Parathyroid adenoma (tissue), 2 donors: ENCODE data around the gene MCC.

Experiments used
- H2AFZ ChIP-seq: fragments of 300-600 bp; sonication (generic); one replicate; pipeline ENCODE4 v1.7.0; 2017; ENCODE audit warnings: antibody characterized with exemption, mild to moderate bottlenecking
- H3K27ac ChIP-seq: fragments of 300-600 bp; sonication (generic); one replicate; pipeline ENCODE4 v1.7.0; 2017
- H3K27me3 ChIP-seq: fragments of 300-600 bp; sonication (generic); one replicate; pipeline ENCODE4 v1.7.0; 2017; ENCODE audit warnings: low read length; ENCODE audit not compliant: control insufficient read depth, insufficient read depth
- H3K36me3 ChIP-seq: fragments of 300-600 bp; sonication (generic); one replicate; pipeline ENCODE4 v1.7.0; 2017; ENCODE audit warnings: low read length; ENCODE audit not compliant: control insufficient read depth, insufficient read depth
- H3K4me1 ChIP-seq: fragments of 300-600 bp; sonication (generic); one replicate; pipeline ENCODE4 v1.7.0; 2017; ENCODE audit warnings: control low read depth
- H3K4me2 ChIP-seq: fragments of 300-600 bp; sonication (generic); one replicate; pipeline ENCODE4 v1.7.0; 2017; ENCODE audit warnings: low read length
- H3K4me3 ChIP-seq: fragments of 300-600 bp; sonication (generic); one replicate; pipeline ENCODE4 v1.7.0; 2017; ENCODE audit warnings: low read depth, low read length
- H3K79me2 ChIP-seq: fragments of 300-600 bp; sonication (generic); one replicate; pipeline ENCODE4 v1.7.0; 2017; ENCODE audit warnings: control low read depth
- H3K9ac ChIP-seq: fragments of 300-600 bp; sonication (generic); one replicate; pipeline ENCODE4 v1.7.0; 2017; ENCODE audit warnings: mild to moderate bottlenecking
- H3K9me3 ChIP-seq: fragments of 300-600 bp; sonication (generic); one replicate; pipeline ENCODE4 v1.7.0; 2017; ENCODE audit warnings: low read length; ENCODE audit not compliant: control insufficient read depth
- TF ChIP-seq, protein P1 (sequence below): fragments of 300-600 bp; sonication (generic); IDR thresholded peaks from one replicate; pipeline ENCODE4 v1.7.0; 2017; ENCODE audit warnings: antibody characterized with exemption, mild to moderate bottlenecking
- donor health status: primary hyperparathyroidism.

Gene MCC

DNA sequence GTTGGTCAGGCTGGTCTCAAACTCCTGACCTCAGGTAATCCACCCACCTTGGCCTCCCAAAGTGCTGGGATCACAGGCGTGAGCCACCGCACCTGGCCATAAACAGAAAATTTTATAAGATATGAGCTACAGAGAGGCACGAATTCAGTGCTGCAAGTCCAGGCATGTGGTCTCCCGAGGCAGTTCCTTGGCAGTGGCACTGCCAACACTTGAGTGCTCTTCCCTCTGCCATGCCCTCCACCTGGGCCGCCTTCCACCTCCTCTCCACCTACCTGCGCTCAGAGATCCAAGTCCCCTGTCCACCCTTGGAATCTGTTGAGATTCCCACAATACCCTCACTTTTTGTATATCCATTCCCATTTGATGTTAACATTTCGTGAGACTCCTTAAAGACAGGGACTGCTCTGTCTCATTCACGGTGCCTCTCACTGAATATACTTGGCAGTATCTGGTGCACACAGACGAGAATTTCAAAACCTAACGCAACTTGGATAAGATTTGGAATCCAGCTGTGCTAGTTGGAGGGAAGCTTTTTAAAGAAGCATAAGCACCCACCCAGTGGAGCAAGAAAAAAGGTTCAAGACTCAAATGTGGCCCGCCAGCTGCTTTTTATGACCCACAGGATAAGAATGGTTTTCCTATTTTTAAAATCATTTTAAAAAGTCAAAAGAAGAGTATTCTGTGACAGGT, 443.3 kb downstream of the MCC start:
- no peaks in the 10 kb centered on the region for H3K9me3 ChIP-seq
- H3K36me3 ChIP-seq: peaks cover 4% of the 10 kb centered on the region
- H3K79me2 ChIP-seq: peaks cover 13% of the 10 kb centered on the region
- H3K4me3 ChIP-seq: no peak overlapping the region
- H3K4me2 ChIP-seq: no peak overlapping the region
- H3K4me1 ChIP-seq: peaks cover 55% of the 10 kb centered on the region
- H2AFZ ChIP-seq: no peak overlapping the region
- H3K27me3 ChIP-seq: no peaks in the 10 kb centered on the region
- no peak overlapping the region for H3K9ac ChIP-seq
- TF ChIP-seq, protein P1, sequence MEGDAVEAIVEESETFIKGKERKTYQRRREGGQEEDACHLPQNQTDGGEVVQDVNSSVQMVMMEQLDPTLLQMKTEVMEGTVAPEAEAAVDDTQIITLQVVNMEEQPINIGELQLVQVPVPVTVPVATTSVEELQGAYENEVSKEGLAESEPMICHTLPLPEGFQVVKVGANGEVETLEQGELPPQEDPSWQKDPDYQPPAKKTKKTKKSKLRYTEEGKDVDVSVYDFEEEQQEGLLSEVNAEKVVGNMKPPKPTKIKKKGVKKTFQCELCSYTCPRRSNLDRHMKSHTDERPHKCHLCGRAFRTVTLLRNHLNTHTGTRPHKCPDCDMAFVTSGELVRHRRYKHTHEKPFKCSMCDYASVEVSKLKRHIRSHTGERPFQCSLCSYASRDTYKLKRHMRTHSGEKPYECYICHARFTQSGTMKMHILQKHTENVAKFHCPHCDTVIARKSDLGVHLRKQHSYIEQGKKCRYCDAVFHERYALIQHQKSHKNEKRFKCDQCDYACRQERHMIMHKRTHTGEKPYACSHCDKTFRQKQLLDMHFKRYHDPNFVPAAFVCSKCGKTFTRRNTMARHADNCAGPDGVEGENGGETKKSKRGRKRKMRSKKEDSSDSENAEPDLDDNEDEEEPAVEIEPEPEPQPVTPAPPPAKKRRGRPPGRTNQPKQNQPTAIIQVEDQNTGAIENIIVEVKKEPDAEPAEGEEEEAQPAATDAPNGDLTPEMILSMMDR: no peak
- H3K27ac ChIP-seq: peak overlapping the region; percentile 76

DNA sequence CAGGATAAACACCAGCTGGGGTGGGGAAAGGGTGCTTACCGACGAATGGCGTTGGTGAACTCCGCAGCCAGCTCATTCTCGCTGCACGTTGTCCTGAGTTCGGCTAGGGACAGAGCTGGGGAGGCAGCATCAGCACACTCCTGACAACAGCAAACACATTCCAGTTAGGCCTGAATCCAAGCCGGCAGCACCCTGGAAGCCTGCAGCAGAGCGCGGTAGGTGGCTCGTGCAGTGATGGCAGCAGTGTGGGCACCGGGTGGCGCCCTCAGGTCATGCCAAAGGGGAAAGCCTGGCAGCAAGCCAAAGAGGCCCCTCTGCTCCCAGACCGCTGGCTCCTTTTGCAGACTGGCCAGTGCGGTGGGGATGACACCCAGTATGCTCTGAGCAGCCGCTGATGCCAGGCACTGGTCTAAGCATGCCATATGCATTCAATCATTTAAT, 444.7 kb downstream of the MCC start:
- Histone ChIP-seq H3K9me3 (no peaks in the 10 kb centered on the region), H3K4me3 (no peak overlapping the region), H3K4me1 (peaks cover 53% of the 10 kb centered on the region), H3K4me2 (no peak overlapping the region), H3K79me2 (peaks cover 13% of the 10 kb centered on the region), H3K27ac (peak overlapping the region; percentile 76), H2AFZ (no peak overlapping the region), H3K36me3 (peaks cover 4% of the 10 kb centered on the region), H3K9ac (no peak overlapping the region), H3K27me3 (no peaks in the 10 kb centered on the region)
- TF ChIP-seq, protein P1: peak; percentile 69

DNA sequence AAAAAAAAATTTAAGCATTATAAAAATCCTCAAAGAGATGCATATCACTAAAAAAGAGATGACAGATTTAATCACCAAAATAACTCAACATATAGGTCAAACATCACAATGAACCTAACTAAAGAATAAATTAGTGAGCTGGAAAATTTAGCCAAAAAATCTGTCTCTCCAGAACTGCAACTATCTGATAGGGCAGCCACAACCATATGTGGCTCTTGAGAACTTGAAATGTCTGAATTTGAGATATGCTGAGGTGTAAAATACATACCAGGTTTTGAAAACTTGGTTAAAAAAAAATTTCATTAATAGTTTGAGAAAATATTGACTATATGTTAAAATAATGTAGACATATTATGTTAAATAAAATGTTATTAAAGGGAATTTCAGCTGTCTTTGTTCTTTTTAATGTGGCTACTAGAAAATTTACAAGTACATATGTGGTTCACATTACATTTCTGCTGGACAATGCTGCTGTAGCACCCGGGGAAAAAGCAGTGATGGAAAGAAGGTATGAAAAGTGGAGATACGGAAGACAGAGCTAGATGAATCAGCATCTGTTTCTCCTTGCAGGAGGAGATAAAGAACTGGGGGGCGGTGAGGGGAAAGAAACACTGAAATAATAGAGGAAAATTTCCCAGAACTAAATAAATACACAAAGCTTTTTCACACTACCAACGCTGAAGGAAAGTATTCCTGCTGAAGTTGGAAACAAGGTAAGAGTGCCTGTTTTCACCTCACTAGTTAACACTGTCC, 445.6 kb downstream of the MCC start:
- Histone ChIP-seq H3K4me3 (no peak overlapping the region), H3K79me2 (peaks cover 16% of the 10 kb centered on the region), H3K36me3 (peaks cover 4% of the 10 kb centered on the region), H3K27ac (peak overlapping the region; percentile 76), H3K9ac (no peak overlapping the region), H3K27me3 (no peaks in the 10 kb centered on the region), H3K4me1 (peaks cover 48% of the 10 kb centered on the region), H3K4me2 (no peak overlapping the region), H2AFZ (no peak overlapping the region), H3K9me3 (no peaks in the 10 kb centered on the region)
- TF ChIP-seq, protein P1: no peak

DNA sequence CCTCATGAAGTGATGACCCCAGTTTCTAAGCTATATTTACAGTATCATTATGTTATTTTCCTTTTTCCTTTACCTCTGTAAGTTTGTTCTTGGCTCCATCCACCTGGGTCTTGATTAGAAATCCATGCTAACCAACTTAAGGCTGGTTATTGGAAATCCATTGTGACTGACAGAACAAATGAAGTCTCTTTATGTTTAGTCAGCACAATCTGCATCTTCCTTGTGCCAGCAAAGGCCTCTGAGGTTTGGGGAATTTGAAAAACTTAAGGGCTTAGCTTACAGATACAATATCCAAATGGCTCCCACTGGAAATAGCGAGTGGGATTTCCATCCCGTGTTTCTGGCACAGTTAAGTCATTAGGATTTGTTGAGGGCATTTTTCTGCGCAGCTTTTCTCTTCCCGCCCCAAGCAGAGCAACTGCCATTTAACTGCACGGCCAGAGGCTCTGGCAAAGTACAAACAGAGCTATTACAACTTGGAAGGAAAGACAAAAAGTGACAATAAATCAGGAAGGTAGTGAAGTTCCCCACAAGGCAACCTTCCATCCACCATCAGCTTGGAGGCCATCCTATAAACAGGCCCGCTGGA, 447.5 kb downstream of the MCC start:
- Histone ChIP-seq H3K36me3 (peaks cover 4% of the 10 kb centered on the region), H3K9ac (no peak overlapping the region), H3K9me3 (no peaks in the 10 kb centered on the region), H3K4me3 (no peak overlapping the region), H3K4me2 (no peak overlapping the region), H3K27me3 (no peaks in the 10 kb centered on the region), H3K79me2 (peaks cover 16% of the 10 kb centered on the region), H2AFZ (no peak overlapping the region), H3K4me1 (peaks cover 57% of the 10 kb centered on the region), H3K27ac (peak overlapping the region; percentile 95)
- TF ChIP-seq, protein P1: no peak
